GM21717 (cell line): Measurements from ENCODE around the gene SERPINA3.
"Not testable (repeated sequence)": the region's sequence is repeated elsewhere in the genome, so short reads cannot be mapped to it uniquely, and the experiment has no call there.

Experiments used
- ATAC-seq: cut with Tn5 transposase; IDR thresholded peaks from one replicate; pipeline ENCODE4 v1.9.1; 2021; ENCODE audit warnings: mild to moderate bottlenecking, moderate library complexity; ENCODE audit not compliant: unreplicated experiment

Gene SERPINA3

GRCh38 chr14:94612174-94612573, at the start of gene SERPINA3:
TSS of gene SERPINA3 (plus strand) at chr14:94612391. CDS start at chr14:94614442, 2,051 bp downstream.
- no peak for ATAC-seq

DNA sequence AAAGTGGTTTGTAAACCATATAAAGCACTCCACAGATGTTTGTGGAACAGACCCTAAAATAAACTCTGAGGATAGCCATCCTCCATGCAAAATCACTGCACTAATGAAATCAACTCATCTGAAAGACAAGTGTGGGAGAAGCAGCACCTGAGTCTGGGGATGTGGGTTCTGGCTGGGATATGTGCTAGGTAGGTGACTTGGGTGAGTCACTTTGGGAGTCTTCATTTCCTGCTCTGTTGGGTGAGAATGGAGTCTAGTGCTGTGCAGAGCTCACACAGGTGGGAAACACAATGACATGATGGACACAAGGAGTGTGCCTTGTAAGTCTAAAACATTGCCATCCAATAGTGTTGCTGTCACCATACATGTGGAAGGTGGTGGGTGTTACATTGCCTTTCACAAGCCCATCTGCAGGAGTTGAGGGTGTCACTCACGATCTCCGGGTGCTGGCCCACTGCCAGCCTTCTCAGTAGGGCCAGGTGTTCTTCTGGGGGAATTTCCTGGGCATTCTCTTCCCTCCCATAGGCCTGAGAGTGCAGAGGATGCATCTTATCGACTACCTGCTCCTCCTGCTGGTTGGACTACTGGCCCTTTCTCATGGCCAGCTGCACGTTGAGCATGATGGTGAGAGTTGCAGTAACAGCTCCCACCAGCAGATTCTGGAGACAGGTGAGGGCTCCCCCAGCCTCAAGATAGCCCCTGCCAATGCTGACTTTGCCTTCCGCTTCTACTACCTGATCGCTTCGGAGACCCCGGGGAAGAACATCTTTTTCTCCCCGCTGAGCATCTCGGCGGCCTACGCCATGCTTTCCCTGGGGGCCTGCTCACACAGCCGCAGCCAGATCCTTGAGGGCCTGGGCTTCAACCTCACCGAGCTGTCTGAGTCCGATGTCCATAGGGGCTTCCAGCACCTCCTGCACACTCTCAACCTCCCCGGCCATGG, 49.0 kb upstream of the SERPINA3 start:
- no peak for ATAC-seq

DNA sequence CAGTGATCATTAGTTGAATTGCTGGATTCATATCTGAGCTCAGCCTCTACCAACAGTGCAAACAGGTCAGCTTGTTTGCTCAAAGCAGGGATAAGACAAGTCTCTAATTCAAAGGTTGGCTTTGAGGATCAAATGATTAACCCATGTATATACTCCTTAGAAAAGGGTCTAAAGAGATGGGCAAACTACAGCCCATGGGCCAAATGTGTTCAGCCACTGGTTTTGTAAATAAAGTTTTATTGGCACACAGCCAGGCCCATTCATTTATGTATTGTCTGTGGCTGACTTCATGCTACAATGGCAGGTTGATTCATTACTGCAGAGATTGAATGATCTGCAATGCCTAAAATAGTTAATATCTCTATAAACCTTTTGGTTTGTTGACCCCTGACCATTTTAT, 47.8 kb upstream of the SERPINA3 start:
- ATAC-seq, result no peak

DNA sequence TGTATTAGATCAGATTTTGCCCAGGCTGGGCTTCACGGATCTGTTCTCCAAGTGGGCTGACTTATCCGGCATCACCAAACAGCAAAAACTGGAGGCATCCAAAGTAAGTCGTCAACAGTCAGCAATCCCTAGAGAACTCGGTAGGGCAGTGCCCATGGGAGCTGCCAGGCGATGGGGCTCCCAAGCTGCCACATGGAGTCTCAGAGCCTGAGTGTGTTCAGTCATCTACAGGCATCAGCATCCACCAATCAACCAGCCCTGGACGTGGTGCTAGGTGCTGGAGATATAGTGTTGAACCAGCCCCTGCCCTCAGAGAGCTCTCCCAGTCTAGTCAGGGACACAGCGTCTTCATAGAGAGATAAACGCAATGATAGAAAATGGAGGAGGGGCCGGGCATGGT, 44.0 kb upstream of the SERPINA3 start:
- no peak for ATAC-seq

- ATAC-seq, result no peak
Measured at GRCh38 chr14:94569381-94570001, 42.7 kb upstream of the SERPINA3 start.

DNA sequence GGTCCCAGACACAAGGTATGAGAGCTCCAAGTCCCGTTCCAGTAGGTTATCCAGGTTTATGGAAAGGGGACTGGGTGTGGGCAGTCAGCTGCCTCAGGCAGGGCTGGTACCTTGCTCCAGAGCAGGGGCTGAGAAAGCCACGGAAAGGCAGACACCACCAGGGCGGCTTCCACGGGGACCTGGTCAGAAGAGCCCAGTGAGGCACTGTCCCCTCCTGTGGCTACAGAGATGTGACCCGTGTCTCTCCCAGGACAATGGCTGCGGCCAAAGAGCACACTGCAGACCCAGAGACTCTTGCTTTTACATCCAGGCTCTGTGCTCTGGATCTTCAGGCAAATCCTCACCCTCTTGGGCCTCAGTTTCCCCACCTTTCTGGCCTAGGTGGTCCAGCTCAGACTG, 42.2 kb upstream of the SERPINA3 start:
- ATAC-seq, result no peak

- ATAC-seq, result no peak
Measured at GRCh38 chr14:94570440-94570839, 41.8 kb upstream of the SERPINA3 start.

DNA sequence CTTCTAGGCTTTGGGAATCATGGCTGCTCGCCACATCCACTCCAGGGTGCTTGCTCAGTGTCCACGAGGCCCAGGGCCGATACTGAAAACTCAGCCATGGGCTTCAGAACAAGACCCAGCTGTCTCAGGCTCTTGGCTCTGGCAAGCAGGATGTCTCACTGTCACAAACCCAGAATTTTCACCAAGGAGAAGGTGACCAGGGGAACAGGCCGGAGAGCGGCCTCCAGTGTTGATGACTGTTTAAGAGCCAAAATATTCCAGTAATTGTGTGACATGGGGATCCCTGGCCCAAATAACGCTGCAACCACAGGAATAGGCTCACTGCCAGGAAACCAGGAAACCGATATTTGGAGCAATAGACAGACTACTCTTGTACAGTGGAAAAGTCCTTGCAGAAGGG, 40.8 kb upstream of the SERPINA3 start:
- ATAC-seq, result no peak

GRCh38 chr14:94571950-94572349, 40.2 kb upstream of the SERPINA3 start:
- ATAC-seq, result no peak

DNA sequence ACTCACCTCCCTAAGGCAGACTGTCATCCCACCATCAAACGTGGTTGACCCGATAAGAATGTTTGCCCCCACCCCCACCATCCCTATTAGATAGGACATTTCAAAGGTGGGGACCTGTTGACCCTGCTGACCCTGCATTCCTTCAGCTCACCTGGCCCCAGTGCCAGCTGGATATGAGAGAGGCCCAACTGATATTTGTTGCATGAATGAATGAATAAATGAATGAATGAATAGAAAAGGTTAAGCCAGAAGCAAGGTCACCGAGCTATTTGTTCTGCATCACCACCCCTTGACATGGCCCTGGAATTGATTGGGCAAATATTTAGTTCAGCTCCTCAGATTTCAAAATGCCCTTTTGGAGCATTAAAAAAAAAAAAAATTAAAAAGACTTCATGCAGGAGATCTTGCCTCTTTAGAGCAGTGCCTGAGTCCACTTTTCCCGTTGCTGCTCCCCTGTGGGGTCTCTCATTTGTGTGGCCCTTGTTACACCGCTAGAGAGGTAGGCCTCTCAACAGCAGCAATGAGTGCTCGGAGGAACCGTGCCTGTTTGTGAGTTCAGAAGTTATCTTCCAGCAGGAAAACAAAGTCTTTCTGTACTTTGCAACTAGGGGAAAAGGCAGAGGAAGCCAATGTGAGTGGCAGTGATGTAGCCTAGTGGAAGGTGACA, 39.4 kb upstream of the SERPINA3 start:
- no peak for ATAC-seq

DNA sequence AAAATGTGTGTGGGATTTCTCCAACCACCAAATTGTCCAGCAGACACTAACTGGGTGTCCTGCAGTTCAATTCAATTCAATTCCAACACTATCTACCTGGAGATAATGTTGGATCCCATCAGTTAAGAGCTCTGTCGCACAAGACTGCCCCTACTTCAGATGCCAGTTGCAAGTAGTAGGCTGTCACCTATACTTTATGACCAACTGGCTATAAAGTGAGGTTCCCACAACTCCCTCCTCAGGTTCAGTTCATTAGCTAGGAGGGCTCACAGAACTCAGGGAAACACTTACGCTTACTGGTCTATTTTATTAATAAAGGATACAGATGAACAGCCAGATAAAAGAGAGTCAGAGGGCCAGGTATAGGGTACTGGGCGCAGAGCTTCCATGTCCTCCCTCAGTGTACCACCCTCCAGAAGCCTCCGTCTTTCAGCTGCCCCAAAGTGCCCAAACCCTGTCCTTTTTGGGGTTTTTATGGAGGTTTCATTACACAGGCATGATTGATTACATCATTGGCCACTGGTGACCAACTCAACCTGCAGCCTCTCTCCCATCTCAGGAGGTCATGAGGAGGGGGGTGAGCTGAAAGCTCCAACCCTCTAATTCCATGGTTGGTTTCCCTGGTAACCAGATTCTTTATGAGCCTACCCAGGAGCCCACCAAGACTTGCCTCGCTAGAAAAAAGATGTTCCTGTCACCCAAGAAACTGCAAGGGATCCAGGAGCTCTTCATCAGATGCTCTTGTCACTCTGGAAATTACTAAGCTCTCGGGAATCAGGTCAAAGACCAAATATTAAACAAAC, 38.5 kb upstream of the SERPINA3 start:
- ATAC-seq, result no peak

GRCh38 chr14:94574336-94574735, 37.9 kb upstream of the SERPINA3 start:
- ATAC-seq, result no peak

DNA sequence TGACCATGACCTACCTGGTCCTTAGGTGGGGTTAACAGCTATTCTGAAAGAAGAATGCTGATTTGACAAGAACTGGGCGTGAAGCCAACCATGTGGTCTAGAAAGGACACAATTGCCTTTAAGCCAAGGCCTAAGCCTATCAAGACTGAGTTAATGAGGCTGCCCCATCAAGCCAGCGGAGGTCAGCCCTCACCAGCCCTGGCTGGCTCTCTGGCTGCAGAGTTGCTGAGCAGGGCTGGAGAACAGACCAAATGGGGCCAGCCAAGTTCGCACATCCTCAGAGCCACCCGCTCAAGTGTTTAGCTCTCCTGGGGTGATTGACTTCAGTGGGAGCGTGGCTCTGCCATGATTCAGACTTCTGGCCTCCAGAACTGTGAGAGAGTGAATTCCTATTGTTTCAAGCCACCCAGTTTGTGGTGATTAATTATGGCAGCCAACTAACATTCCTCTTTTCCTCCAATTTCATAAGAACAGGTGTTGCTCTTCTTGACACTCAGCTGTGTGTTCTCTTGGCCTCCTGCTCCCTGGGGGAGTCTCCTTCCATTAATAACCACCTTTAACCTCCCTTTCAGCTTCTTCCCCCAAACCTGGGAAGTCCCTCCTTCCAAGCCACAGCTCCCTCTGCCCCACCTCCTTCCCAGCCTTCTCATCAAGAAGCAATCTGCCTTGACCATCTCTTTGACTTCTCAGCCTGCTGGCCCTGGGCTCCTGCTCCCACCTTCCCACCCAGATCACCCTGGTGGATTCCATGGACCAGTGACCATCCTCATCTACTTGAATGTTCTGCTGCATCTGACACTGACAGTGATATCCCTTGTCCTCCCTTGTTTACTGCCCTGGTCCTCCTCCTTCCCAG, 36.2 kb upstream of the SERPINA3 start:
- no peak for ATAC-seq

DNA sequence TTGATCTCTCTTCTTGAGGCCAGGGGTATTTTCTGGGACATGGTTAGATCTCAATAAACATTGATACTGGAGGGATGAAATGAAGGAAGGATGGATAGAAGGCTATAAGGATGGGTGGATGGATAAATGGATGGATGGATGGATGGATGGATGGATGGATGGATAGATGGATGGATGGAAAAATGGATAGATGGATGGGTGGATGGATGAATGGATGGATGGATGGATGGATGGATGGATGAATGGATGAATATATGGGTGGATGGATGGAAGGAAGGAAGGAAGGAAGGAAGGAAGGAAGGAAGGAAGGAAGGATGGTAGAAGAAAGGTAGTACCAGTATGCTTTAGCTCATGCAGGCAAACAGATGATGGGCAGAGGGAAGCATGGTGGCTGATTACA, 34.7 kb upstream of the SERPINA3 start:
- ATAC-seq, result not testable (repeated sequence)

GRCh38 chr14:94578712-94579111, 33.5 kb upstream of the SERPINA3 start:
- ATAC-seq, result no peak

DNA sequence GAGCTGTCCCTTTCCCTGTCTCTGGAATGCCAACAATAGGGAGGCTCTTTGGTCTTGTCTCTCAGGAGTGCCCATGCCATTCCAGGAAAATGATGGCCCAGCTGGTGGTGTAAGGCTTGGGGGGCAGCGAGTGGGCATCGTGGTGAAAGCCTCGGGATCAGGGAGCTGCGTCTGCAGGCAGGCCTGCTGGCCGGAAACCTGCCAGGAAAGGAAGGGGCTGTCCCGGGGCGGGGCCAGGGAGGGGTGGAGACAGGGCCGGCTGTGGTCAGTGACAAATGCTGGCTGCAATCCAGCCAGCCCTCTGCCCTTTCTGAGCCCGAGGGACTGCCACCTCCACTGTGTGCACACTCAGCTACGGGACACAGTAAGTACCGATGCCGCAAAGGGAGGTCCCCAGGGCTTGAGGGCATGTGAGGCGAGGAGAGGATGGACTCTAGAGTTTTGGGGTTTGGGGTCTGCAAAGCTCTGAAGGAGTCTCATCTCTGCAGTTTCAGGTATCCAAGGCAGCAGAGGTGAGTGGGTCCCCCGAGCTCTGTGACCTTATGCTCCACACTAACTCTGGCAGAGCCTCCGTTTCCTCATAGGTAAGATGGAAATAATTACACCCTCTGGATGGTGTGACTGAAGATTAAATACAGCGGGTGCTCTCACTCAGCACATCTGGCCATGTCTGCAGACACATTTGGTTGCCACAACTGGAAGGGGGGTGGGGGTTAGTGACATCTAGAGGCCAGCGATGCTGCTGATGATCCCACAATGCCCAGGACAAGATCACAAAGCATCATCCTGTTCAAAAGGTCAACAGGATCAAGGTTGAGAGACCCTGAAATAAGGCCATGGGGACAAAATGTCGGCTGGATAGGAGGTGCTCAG, 30.8 kb upstream of the SERPINA3 start, which contains the start of gene SERPINA5:
TSS of gene SERPINA5 (plus strand) at position 300 of the 873 bp plus-strand sequence. CDS start 5,937 bp downstream, outside the sequence.
- ATAC-seq, result no peak

- no peak for ATAC-seq
Measured at GRCh38 chr14:94582199-94582750, 29.9 kb upstream of the SERPINA3 start.

DNA sequence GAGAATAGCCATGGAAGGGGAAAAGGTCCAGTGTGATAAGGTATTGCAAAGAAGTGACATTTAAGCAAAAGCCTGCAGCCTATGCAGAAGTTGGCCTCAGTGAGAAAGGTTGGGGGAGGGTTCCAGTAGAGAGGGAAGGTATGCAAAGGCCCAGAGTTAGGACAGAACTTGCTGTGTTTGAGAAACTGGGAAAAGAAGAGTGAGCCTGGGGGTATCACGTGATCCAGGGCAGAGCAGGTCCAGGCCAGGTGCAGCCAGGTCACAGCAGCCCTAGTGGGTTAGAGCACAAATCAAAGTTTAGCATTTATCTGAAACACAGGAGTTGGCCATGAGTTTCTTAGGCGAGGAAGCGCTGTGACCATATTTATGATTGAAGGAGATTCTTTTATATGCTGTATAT, 29.3 kb upstream of the SERPINA3 start:
- ATAC-seq, result no peak

GRCh38 chr14:94583557-94583956, 28.6 kb upstream of the SERPINA3 start:
- no peak for ATAC-seq
